HG03135 (cell line): ENCODE measurements around the gene MED12.

Experiments
- ATAC-seq: cut with Tn5 transposase; IDR thresholded peaks from one replicate; pipeline ENCODE4 v1.9.1; 2021; ENCODE audit warnings: mild to moderate bottlenecking, moderate library complexity; ENCODE audit not compliant: unreplicated experiment

MED12 gene

GRCh38 chrX:71118032-71118984 lies at the start of gene MED12:
MED12 (plus strand) TSS chrX:71118596; CDS start chrX:71118755, 159 bp downstream.
- ATAC-seq: peak; percentile 87

GRCh38 chrX:71070531-71070930 lies 47.9 kb upstream of the MED12 start:
- no peak for ATAC-seq

DNA sequence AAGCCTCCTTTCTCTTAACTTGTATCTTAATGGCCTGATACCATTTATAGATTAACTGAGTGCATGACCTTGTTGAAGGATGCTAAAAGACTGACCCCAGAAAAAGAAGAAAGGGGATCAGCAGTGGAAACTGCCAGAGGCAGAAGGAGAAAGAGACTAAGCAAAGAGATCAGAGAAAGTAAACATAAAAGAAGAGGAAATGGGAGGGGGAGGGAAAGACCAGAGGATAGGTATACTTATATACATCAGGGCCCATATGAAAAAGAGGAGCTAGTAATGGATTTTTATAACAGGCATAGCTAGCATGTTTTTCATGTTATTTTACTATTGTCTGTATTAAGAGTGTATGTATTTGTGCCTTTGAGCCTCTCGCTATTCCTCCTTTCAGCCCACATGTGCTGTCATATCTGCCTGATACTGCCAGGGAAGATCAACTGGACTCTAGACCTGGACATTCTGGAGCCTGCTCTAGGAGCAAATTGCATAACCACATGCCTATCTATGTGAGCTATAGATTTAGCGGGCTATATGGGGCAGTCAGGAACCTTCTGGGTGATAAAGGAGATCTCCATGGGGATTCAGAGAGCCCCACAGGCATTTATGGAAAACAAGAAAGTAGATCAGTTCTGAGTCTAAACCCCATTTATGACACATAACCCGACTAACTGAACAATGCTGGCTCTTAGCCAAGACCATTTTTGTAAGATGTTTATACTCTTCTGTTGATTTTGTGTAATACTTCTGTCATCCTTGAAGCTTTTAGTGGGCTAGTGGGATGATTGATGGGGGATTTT lies 36.9 kb upstream of the MED12 start:
- ATAC-seq: no peak

GRCh38 chrX:71082124-71082647 lies 36.2 kb upstream of the MED12 start:
- no peak for ATAC-seq

GRCh38 chrX:71082822-71083221 lies 35.6 kb upstream of the MED12 start:
- no peak for ATAC-seq

DNA sequence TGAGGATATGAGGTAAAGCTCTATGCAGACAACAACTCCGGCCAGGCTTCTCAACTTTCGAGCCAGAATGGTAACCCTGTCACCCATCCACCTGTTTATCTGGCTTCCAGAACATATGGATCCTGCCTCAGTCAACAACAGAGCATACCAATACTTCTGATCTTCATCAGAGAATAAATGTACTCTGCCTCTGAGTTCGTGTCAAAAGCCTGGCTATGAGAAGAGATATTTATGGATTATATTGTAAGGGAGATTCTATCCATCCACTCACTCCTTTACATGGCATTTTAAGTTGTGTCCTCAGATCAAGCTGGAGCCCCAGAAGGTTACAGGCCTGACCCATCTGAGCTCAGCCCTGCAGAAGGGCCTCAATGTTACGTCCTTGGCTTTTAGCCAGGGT lies 32.5 kb upstream of the MED12 start:
- no peak for ATAC-seq

- ATAC-seq: no peak
Observed at GRCh38 chrX:71091263-71091662, 27.1 kb upstream of the MED12 start.

GRCh38 chrX:71095033-71095432 lies 23.4 kb upstream of the MED12 start:
- ATAC-seq: no peak

GRCh38 chrX:71095555-71095980 lies 22.8 kb upstream of the MED12 start, which contains the start of gene FOXO4:
FOXO4 (plus strand) TSS chrX:71095851; CDS start chrX:71096529, 678 bp downstream.
- ATAC-seq: peak; percentile 85

GRCh38 chrX:71095981-71096759 lies 22.2 kb upstream of the MED12 start:
- no peak for ATAC-seq

- no peak for ATAC-seq
Observed at GRCh38 chrX:71096760-71097032, 21.7 kb upstream of the MED12 start.

- no peak for ATAC-seq
Observed at GRCh38 chrX:71098302-71098701, 20.1 kb upstream of the MED12 start.

DNA sequence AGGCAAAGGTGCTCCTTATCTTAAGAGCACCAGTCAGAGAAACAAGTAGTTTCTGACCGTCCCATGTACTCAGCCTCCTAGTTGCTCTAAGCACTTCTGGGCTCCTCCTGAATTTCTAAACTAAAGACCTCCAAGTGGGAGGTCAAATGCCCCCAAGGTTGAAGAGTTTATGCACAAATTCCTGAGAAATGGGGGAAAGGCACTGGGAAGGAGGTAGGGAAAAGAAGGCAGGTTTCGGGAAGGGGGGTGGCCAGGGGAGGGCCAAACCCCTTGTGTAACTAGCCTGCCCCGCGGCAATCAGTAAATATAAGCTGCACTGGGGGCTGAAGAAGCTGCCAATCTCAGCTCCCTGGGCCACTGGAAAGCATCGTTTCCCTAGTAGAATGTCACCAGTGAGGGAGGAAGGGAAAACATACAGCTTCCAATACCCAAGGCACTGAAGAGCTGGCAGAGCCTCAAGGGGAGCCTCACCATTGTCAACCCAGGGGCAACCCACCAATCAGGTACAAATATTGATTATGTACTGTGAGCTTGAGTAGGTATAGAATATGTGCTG lies 19.4 kb upstream of the MED12 start:
- no peak for ATAC-seq

DNA sequence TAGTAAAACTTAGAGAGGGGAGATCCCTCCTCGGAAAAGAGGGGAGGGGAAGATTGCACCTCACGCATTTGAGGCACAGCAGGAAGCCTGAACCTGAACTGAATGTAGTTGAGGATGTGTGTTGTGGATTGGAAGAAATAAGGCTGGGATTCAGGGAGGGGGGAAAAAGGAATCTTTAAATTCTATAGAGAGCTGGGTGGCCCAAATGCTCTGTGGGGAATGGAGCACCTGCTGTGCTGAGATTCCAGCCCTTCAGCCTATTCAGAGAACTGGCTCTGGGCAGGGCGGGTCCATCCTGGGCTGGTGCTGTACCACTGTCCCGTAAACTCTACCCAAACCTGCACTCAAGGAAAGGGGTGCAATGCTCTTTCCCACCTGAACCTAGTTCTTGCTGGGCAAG lies 18.7 kb upstream of the MED12 start:
- ATAC-seq: no peak

DNA sequence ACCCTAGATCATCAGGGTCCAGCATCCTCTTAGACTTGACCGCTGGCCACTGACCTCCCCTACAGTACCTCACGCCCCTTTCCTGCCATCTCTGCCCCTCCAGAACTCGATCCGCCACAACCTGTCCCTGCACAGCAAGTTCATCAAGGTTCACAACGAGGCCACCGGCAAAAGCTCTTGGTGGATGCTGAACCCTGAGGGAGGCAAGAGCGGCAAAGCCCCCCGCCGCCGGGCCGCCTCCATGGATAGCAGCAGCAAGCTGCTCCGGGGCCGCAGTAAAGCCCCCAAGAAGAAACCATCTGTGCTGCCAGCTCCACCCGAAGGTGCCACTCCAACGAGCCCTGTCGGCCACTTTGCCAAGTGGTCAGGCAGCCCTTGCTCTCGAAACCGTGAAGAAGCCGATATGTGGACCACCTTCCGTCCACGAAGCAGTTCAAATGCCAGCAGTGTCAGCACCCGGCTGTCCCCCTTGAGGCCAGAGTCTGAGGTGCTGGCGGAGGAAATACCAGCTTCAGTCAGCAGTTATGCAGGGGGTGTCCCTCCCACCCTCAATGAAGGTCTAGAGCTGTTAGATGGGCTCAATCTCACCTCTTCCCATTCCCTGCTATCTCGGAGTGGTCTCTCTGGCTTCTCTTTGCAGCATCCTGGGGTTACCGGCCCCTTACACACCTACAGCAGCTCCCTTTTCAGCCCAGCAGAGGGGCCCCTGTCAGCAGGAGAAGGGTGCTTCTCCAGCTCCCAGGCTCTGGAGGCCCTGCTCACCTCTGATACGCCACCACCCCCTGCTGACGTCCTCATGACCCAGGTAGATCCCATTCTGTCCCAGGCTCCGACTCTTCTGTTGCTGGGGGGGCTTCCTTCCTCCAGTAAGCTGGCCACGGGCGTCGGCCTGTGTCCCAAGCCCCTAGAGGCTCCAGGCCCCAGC lies 17.6 kb upstream of the MED12 start:
- ATAC-seq: no peak

GRCh38 chrX:71102292-71102691 lies 16.1 kb upstream of the MED12 start:
- ATAC-seq: no peak

DNA sequence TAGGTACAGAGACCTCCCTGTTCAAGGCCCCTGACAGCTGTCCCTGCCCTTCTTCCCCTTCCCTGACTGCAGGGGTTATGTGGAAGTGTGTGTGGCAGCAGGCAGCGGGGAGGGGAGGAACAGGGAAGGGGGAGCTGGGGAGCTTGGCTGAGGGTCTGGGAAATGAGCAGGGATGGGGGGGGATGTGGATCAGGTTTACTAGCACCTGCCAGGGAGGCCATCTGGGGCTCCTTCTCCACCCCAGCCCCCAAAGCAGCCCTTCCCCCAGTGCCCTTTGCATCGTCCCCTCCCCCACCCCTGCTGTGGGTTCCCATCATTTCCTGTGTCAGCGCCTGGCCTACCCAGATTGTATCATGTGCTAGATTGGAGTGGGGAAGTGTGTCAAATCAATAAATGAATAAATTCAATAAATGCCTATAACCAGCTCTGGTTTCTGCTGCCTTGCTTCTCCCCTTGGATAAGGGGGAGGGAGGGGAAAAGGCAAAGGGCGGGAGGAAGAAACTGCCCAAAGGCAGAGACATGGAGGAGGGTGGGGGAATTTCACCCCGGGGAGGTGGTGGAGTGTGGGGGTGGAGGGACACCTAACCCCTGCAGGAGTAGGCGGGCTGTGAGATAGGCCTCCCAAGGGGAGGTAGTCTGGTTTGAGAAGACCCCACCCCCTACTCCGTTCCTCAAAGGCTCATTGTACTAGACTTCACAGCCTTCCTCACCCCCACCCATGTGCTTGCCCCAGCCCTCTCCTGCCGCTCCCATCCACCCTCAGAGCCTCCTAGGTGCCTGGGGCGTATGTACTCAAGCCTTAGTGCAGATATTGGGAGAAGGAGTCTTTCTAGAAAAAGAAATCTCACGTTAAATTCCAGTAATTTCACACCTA lies 15.0 kb upstream of the MED12 start:
- peak; percentile 43 for ATAC-seq

GRCh38 chrX:71105628-71106027 lies 12.8 kb upstream of the MED12 start:
- ATAC-seq: no peak

DNA sequence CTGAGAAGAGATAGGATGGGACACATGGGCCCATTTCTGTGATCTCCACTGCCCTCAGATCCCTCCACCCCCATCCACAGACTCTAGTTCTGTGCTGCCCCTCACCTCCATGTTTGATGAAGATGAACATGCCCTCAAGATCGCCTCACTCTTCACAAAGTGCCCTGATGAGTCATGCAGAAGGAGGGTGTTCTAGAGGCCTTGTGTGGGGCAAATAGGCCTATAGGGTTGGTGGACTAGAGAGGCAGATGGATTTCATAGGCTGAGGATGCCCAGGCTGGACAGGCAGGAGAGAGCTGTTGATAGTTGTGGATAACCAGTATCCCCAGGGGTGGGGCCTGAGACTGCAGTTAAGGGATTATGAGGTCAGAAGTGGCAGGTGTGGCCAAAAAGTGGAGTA lies 12.0 kb upstream of the MED12 start, which contains the start of gene CXorf65:
CXorf65 (minus strand) TSS at position 314 of the 400 bp plus-strand sequence; CDS start at position 130, 184 bp downstream.
- no peak for ATAC-seq
